Left ventricle myocardium inferior (tissue), 1 donor: ENCODE results near the gene PMIS2. TPM values are rescaled to one million over a fixed set of nuclear protein-coding genes. Genes with fewer than 3 reads are reported as not detected.

Source experiments
- DNase-seq: peaks from one replicate; pipeline ENCODE4 v3.0.0-alpha.2; 2020
- H3K27ac ChIP-seq: fragments of 200-600 bp; replicated peaks from 2 replicates; pipeline ENCODE4 v1.8.0; 2021
- H3K27me3 ChIP-seq: fragments of 200-600 bp; 2 replicates; pipeline ENCODE4 v1.8.0; 2021; ENCODE audit warnings: low read depth
- H3K36me3 ChIP-seq: fragments of 200-600 bp; 2 replicates; pipeline ENCODE4 v1.8.0; 2021
- H3K4me1 ChIP-seq: fragments of 200-600 bp; 2 replicates; pipeline ENCODE4 v1.8.0; 2021
- H3K4me3 ChIP-seq: fragments of 200-600 bp; 2 replicates; pipeline ENCODE4 v1.8.0; 2021; ENCODE audit warnings: mild to moderate bottlenecking, moderate library complexity
- H3K9me3 ChIP-seq: fragments of 200-600 bp; replicated peaks from 2 replicates; pipeline ENCODE4 v1.8.0; 2021
- intact Hi-C: fragments of 100-400 bp; cut with micrococcal nuclease; formaldehyde crosslinking; loops from one replicate; pipeline ENCODE4 v1.11.0; 2022
- total RNA-seq: library from RNA; stranded (reverse); fragmentation: NEBNext Ultra II Directional; extraction: Animal tissue kit (Norgen Biotek cat#: 25700); gene quantifications from one replicate; pipeline ENCODE4 v1.2.1, GENCODE V29; 2021
- TF ChIP-seq, protein P1 (sequence below): fragments of 200-600 bp; IDR thresholded peaks from 2 replicates; pipeline ENCODE4 v1.8.0; 2021; ENCODE audit warnings: antibody characterized with exemption, mild to moderate bottlenecking, borderline replicate concordance
- donor health status: DM: no; HTN: yes; CAD: no; lungs with severe emphysema.

Gene PMIS2
- total RNA-seq, 1 donor from 2014 or later: not detected

- Histone ChIP-seq H3K27me3 (peaks cover 87% of the 10 kb centered on the region), H3K27ac (no peak overlapping the region), H3K4me3 (peak overlapping the region; percentile 56), H3K9me3 (no peaks in the 10 kb centered on the region), H3K36me3 (no peaks in the 10 kb centered on the region), H3K4me1 (peaks cover 13% of the 10 kb centered on the region)
- intact Hi-C loops: no loop called here
- no peak for DNase-seq
- TF ChIP-seq, protein P1, sequence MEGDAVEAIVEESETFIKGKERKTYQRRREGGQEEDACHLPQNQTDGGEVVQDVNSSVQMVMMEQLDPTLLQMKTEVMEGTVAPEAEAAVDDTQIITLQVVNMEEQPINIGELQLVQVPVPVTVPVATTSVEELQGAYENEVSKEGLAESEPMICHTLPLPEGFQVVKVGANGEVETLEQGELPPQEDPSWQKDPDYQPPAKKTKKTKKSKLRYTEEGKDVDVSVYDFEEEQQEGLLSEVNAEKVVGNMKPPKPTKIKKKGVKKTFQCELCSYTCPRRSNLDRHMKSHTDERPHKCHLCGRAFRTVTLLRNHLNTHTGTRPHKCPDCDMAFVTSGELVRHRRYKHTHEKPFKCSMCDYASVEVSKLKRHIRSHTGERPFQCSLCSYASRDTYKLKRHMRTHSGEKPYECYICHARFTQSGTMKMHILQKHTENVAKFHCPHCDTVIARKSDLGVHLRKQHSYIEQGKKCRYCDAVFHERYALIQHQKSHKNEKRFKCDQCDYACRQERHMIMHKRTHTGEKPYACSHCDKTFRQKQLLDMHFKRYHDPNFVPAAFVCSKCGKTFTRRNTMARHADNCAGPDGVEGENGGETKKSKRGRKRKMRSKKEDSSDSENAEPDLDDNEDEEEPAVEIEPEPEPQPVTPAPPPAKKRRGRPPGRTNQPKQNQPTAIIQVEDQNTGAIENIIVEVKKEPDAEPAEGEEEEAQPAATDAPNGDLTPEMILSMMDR: no peak
These were observed 27.3 kb upstream of the PMIS2 start for GRCh38 chr19:35558400-35559280.

DNA sequence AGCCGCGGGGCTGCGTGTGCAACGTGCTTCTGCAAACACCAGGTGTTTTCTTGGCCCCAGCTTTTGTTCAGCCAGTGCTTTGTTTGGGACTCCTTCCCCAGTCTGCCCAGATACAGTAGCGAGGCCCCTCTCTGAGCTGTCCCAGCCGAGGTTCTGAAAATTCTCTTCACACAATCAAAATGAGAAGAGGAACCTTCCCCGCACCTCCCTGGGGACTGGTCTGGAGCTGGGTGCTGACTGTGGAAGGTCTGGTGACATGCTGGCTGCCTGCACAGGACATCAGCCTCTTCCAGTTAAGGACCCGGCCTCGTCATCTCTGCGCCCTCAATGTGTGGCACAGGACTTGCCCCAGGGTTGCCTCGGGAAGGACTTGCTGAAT, 26.7 kb upstream of the PMIS2 start:
- Histone ChIP-seq H3K9me3 (no peaks in the 10 kb centered on the region), H3K4me1 (peaks cover 13% of the 10 kb centered on the region), H3K27me3 (peaks cover 94% of the 10 kb centered on the region), H3K36me3 (no peaks in the 10 kb centered on the region), H3K4me3 (no peak overlapping the region), H3K27ac (no peak overlapping the region)
- TF ChIP-seq, protein P1: no peak
- intact Hi-C loops: no loop called here
- no peak for DNase-seq

GRCh38 chr19:35559781-35560180, 26.2 kb upstream of the PMIS2 start:
- no peaks in the 10 kb centered on the region for H3K9me3 ChIP-seq
- peaks cover 13% of the 10 kb centered on the region for H3K4me1 ChIP-seq
- TF ChIP-seq, protein P1: no peak
- intact Hi-C loops: no loop called here
- H3K36me3 ChIP-seq: no peaks in the 10 kb centered on the region
- peaks cover 98% of the 10 kb centered on the region for H3K27me3 ChIP-seq
- no peak overlapping the region for H3K27ac ChIP-seq
- no peak overlapping the region for H3K4me3 ChIP-seq
- DNase-seq: no peak

DNA sequence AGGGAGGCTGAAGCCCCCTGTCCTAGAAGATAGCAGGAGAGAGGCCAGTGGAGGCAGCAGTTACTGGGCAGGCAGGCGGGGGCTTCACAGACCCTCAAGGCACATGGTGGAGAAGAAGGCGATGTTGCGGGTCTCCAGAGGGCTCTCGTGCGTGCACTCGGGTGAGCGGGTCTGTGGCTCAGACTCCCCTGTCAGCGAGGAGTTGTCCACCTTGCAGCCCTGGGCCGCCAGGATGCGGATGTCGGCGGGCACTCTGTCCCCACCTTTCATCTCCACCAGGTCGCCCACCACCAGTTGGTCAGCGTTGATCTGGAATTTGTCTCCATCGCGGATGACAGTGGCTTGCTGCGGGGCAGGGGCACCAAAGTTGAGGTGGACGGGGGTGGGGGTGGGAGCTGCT, 25.7 kb upstream of the PMIS2 start:
- no peak for DNase-seq
- intact Hi-C loops: no loop called here
- no peaks in the 10 kb centered on the region for H3K36me3 ChIP-seq
- H3K4me3 ChIP-seq: no peak overlapping the region
- H3K4me1 ChIP-seq: peaks cover 13% of the 10 kb centered on the region
- TF ChIP-seq, protein P1: no peak
- no peak overlapping the region for H3K27ac ChIP-seq
- peaks cover 98% of the 10 kb centered on the region for H3K27me3 ChIP-seq
- no peaks in the 10 kb centered on the region for H3K9me3 ChIP-seq

- no peaks in the 10 kb centered on the region for H3K36me3 ChIP-seq
- peaks cover 13% of the 10 kb centered on the region for H3K4me1 ChIP-seq
- intact Hi-C loops: no loop called here
- no peak overlapping the region for H3K27ac ChIP-seq
- H3K4me3 ChIP-seq: no peak overlapping the region
- H3K27me3 ChIP-seq: peaks cover 95% of the 10 kb centered on the region
- H3K9me3 ChIP-seq: no peaks in the 10 kb centered on the region
- TF ChIP-seq, protein P1: no peak
- no peak for DNase-seq
These were observed 25.3 kb upstream of the PMIS2 start for GRCh38 chr19:35560677-35561076.
